K562 (cell line): ENCODE results near the gene SEC61A1. TPM values are rescaled to one million over a fixed set of nuclear protein-coding genes. Genes with fewer than 3 reads are reported as not detected.

Source experiments
- ATAC-seq: fragments of 200-7000 bp; cut with Tn5 transposase; 3 replicates; pipeline ENCODE4 v1.9.1; 2020; ENCODE audit warnings: moderate library complexity
- BruUV-seq: library from RNA; stranded (reverse); fragments of 400-500 nt; replicated peaks from 2 replicates; lab custom pipeline; 2021; lab: Mats Ljungman, UMichigan
- CTCF ChIA-PET: fragments of 300-600 bp; formaldehyde crosslinking; extraction: SDS; loops from one replicate; lab custom pipeline; 2021; ENCODE audit warnings: low intra/inter-chr PET ratio; lab: Yijun Ruan, JAX
- POLR2A ChIA-PET: fragments of 300-600, 350-650 bp; sonication (Branson Sonifier 250); formaldehyde crosslinking; extraction: SDS; loops from one replicate; lab custom pipeline; 2021; ENCODE audit warnings: antibody characterized with exemption, inconsistent platforms; lab: Yijun Ruan, JAX
- DNase-seq, 4 experiments: peaks; one replicate each; pipeline versions ENCODE4 v3.0.0 to v3.0.0-alpha.2; 2011 to 2018; ENCODE audit warnings: low spot score in 3 of 4, mixed read lengths in 3 of 4; ENCODE audit errors: extremely low read depth in 1 of 4
- FAIRE-seq: peaks from 2 replicates; lab custom pipeline; 2011; peaks lifted over from hg19 to GRCh38; lab: Jason Lieb, UNC
- H2AFZ ChIP-seq: 2 replicates; pipeline ENCODE4 v1.6.0; 2011; ENCODE audit warnings: low read depth, low read length, control low read depth, inconsistent platforms
- H3K27ac ChIP-seq: fragments of 200-600 bp; 3 replicates; pipeline ENCODE4 v1.8.0; 2011; ENCODE audit warnings: low read depth, mild to moderate bottlenecking, control low read depth, inconsistent platforms, low read length, moderate library complexity, mixed read lengths; ENCODE audit errors: extremely low read depth
- H3K27me3 ChIP-seq, 2 experiments: fragments of 300-600 bp in 1 of 2; 2 replicates in 1 of 2; 3 replicates in 1 of 2; pipeline versions ENCODE4 v1.6.0 to v1.8.0; 2011; ENCODE audit warnings: inconsistent platforms in 2 of 2, low read length in 2 of 2, mild to moderate bottlenecking in 1 of 2, mixed read lengths in 1 of 2, moderate library complexity in 1 of 2; ENCODE audit not compliant: control insufficient read depth in 2 of 2, insufficient read depth in 2 of 2
- H3K36me3 ChIP-seq: fragments of 300-600 bp; 3 replicates; pipeline ENCODE4 v1.8.0; 2011; ENCODE audit warnings: mild to moderate bottlenecking, low read length, inconsistent platforms; ENCODE audit not compliant: control insufficient read depth, insufficient read depth
- H3K4me1 ChIP-seq, 2 experiments: fragments of 200-600 bp in 1 of 2; replicated peaks in 1 of 2; 2 replicates in 1 of 2; 3 replicates in 1 of 2; pipeline versions ENCODE4 v1.5.1 to v1.8.0; 2011; ENCODE audit warnings: inconsistent platforms in 2 of 2, low read length in 2 of 2, mild to moderate bottlenecking in 1 of 2, mixed read lengths in 1 of 2, moderate library complexity in 1 of 2; ENCODE audit not compliant: control insufficient read depth in 2 of 2, insufficient read depth in 2 of 2
- H3K4me2 ChIP-seq: 2 replicates; pipeline ENCODE4 v1.6.1; 2011; ENCODE audit warnings: low read length, control low read depth, inconsistent platforms, mixed read lengths; ENCODE audit not compliant: insufficient read depth
- H3K4me3 ChIP-seq: fragments of 200-600 bp; sonication (generic), shearing (Covaris generic); 2 replicates; pipeline ENCODE4 v1.5.1; 2016; ENCODE audit warnings: control low read depth, inconsistent platforms
- H3K79me2 ChIP-seq: fragments of 200-600 bp; 3 replicates; pipeline ENCODE4 v1.8.0; 2011; ENCODE audit warnings: low read length, inconsistent platforms; ENCODE audit not compliant: control insufficient read depth, insufficient read depth
- H3K9ac ChIP-seq, 2 experiments: 2 replicates each; pipeline versions ENCODE4 v1.6.0 to v1.6.1; 2011; ENCODE audit warnings: low read depth in 2 of 2, low read length in 2 of 2, control low read depth in 1 of 2, inconsistent platforms in 1 of 2, mild to moderate bottlenecking in 1 of 2, mixed read lengths in 1 of 2; ENCODE audit not compliant: insufficient read depth in 1 of 2
- H3K9me1 ChIP-seq: one replicate; pipeline ENCODE4 v1.6.0; 2011; ENCODE audit warnings: inconsistent platforms, mild to moderate bottlenecking, low read length, moderate library complexity; ENCODE audit not compliant: control insufficient read depth, insufficient read depth
- H3K9me3 ChIP-seq: replicated peaks from 2 replicates; pipeline ENCODE4 v1.5.1; 2011; ENCODE audit warnings: low read depth, low read length, inconsistent platforms; ENCODE audit not compliant: control insufficient read depth, insufficient read depth
- H4K20me1 ChIP-seq: replicated peaks from 2 replicates; pipeline ENCODE4 v1.6.1; 2011; ENCODE audit warnings: low read length, inconsistent platforms, mixed read lengths; ENCODE audit not compliant: control insufficient read depth, insufficient read depth
- ARNT ChIP-seq, 2 experiments: fragments of 450-650 bp; IDR thresholded peaks; 2 replicates each; pipeline ENCODE4 v1.6.1; 2016; ENCODE audit warnings: mild to moderate bottlenecking in 1 of 2
- BRF1 ChIP-seq: IDR thresholded peaks from 3 replicates; pipeline ENCODE4 v1.6.1; 2011; ENCODE audit warnings: borderline replicate concordance, mild to moderate bottlenecking; ENCODE audit not compliant: insufficient read length; ENCODE audit errors: extremely low read depth
- CHD2 ChIP-seq: IDR thresholded peaks from 2 replicates; pipeline ENCODE4 v1.6.1; 2011; ENCODE audit warnings: low read depth, low read length
- CREB1 ChIP-seq, 2 experiments: sonication (generic) in 1 of 2; formaldehyde crosslinking in 1 of 2; IDR thresholded peaks; 2 replicates each; pipeline versions ENCODE4 v1.6.1 to v1.8.0; 2012 to 2022; ENCODE audit warnings: inconsistent platforms in 1 of 2, mild to moderate bottlenecking in 1 of 2, missing genetic modification reagents in 1 of 2, moderate library complexity in 1 of 2
- CTBP1 ChIP-seq: fragments of 450-650 bp; IDR thresholded peaks from 2 replicates; pipeline ENCODE4 v1.6.1; 2016; ENCODE audit warnings: borderline replicate concordance
- FOXO4 ChIP-seq: fragments of 450-650 bp; formaldehyde crosslinking; IDR thresholded peaks from 2 replicates; pipeline ENCODE4 v1.4.0; 2020; ENCODE audit warnings: mild to moderate bottlenecking, moderate library complexity
- GTF2A2 ChIP-seq: IDR thresholded peaks from 2 replicates; pipeline ENCODE4 v1.6.1; 2016; ENCODE audit warnings: mild to moderate bottlenecking, missing genetic modification characterization, missing compliant biosample characterization
- HIVEP1 ChIP-seq: fragments of 250-450 bp; sonication (Bioruptor Pico); IDR thresholded peaks from 2 replicates; pipeline ENCODE4 v1.4.0; 2020; ENCODE audit warnings: mild to moderate bottlenecking
- MBD2 ChIP-seq: sonication (generic); IDR thresholded peaks from 2 replicates; pipeline ENCODE4 v1.6.1; 2016; ENCODE audit warnings: low read depth, borderline replicate concordance
- PKNOX1 ChIP-seq: fragments of 450-650 bp; IDR thresholded peaks from 2 replicates; pipeline ENCODE4 v1.6.1; 2016
- PPARD ChIP-seq: fragments of 250-450 bp; sonication (Bioruptor Pico); IDR thresholded peaks from 2 replicates; pipeline ENCODE4 v1.8.0; 2022; ENCODE audit warnings: inconsistent platforms, mild to moderate bottlenecking, moderate library complexity
- SMAD1 ChIP-seq: fragments of 150-350 bp; IDR thresholded peaks from 2 replicates; pipeline ENCODE4 v1.6.1; 2014; ENCODE audit warnings: low read length, low read depth; ENCODE audit not compliant: partially characterized antibody
- STAG1 ChIP-seq: sonication (generic); formaldehyde crosslinking; IDR thresholded peaks from 2 replicates; pipeline ENCODE4 v1.5.0; 2020; ENCODE audit warnings: missing genetic modification reagents, borderline replicate concordance
- USF2 ChIP-seq: sonication (generic); formaldehyde crosslinking; IDR thresholded peaks from 2 replicates; pipeline ENCODE4 v1.5.0; 2020; ENCODE audit warnings: missing genetic modification reagents
- ZBTB8A ChIP-seq: fragments of 450-650 bp; IDR thresholded peaks from 2 replicates; pipeline ENCODE4 v1.6.1; 2018; ENCODE audit warnings: mild to moderate bottlenecking, moderate library complexity; ENCODE audit not compliant: partially characterized antibody
- ZFP30 ChIP-seq: fragments of 250-450 bp; sonication (Bioruptor Pico); IDR thresholded peaks from 2 replicates; pipeline ENCODE4 v1.8.0; 2022; ENCODE audit warnings: moderate library complexity, mild to moderate bottlenecking, inconsistent platforms, borderline replicate concordance
- ZFX ChIP-seq: sonication (generic); formaldehyde crosslinking; IDR thresholded peaks from 2 replicates; pipeline ENCODE4 v1.8.0; 2022; ENCODE audit warnings: mild to moderate bottlenecking, missing genetic modification reagents, moderate library complexity
- ZKSCAN1 ChIP-seq: fragments of 150-350 bp; IDR thresholded peaks from 2 replicates; pipeline ENCODE4 v1.6.1; 2016; ENCODE audit warnings: low read depth, low read length
- ZNF175 ChIP-seq: fragments of 200-800 bp; sonication (Bioruptor generic); IDR thresholded peaks from 2 replicates; pipeline ENCODE4 v1.6.1; 2016; ENCODE audit warnings: low read depth, mild to moderate bottlenecking, missing genetic modification characterization, missing compliant biosample characterization
- ZNF239 ChIP-seq: fragments of 250-450 bp; sonication (Bioruptor Pico); IDR thresholded peaks from 2 replicates; pipeline ENCODE4 v1.4.0; 2020; ENCODE audit warnings: mild to moderate bottlenecking
- ZNF253 ChIP-seq: fragments of 250-450 bp; sonication (Bioruptor Pico); conservative IDR thresholded peaks from 2 replicates; pipeline ENCODE4 v1.6.1; 2021; ENCODE audit warnings: mild to moderate bottlenecking
- ZNF3 ChIP-seq: fragments of 250-450 bp; sonication (Bioruptor Pico); IDR thresholded peaks from 2 replicates; pipeline ENCODE4 v1.5.0; 2021; ENCODE audit warnings: mild to moderate bottlenecking, moderate library complexity
- WGBS: fragments of 100-300 bp; shearing (Covaris generic); methylation state at CpG from one replicate; pipeline ENCODE4 v1.1.6; 2016; ENCODE audit warnings: low coverage, mixed read lengths; ENCODE audit not compliant: insufficient coverage; ENCODE audit errors: missing lambda C conversion rate; 5-methylcytosine and 5-hydroxymethylcytosine counted together
- in situ Hi-C: fragments of 300-500 bp; cut with MboI; formaldehyde crosslinking; loops from 4 replicates; pipeline ENCODE4 v1.15.0; 2018; ENCODE audit warnings: inconsistent platforms, mixed read lengths
- intact Hi-C: fragments of 100-400 bp; cut with micrococcal nuclease; formaldehyde crosslinking; loops from 2 replicates; pipeline ENCODE4 v1.14.2; 2022
- polyA plus RNA-seq, 8 experiments: library from polyadenylated mRNA; depleted of rRNA in 4 of 8; stranded (reverse) in 5 of 8; unstranded in 3 of 8; fragments of >200 nt; fragmentation: Nextera tagmentation in 2 of 8; fragmentation: Illumina TruSeq in 1 of 8; extraction: Ambion mirVana in 2 of 8; extraction: Trizol in 1 of 8; gene quantifications; 2 replicates each; pipeline versions ENCODE4 v1.2.1 to v1.2.3, GENCODE V29; 2011 to 2014; ENCODE audit warnings: inconsistent platforms in 1 of 8, missing spikeins in 1 of 8
- total RNA-seq, 7 experiments: library from RNA; depleted of rRNA in 6 of 7; stranded (reverse); fragments of >200 nt in 6 of 7; fragmentation: Illumina TruSeq in 2 of 7; extraction: Trizol in 2 of 7; gene quantifications; 2 replicates each; pipeline versions ENCODE4 v1.2.1 to v1.2.3, GENCODE V29; 2011 to 2021; ENCODE audit warnings: low replicate concordance in 1 of 7

The SEC61A1 gene
- total and polyA plus RNA-seq, 9 of the 15 experiments (the other 6 are each of a cell fraction or from before 2014, with no cell fraction given): 1.9 to 140 (median 79.1) TPM

GRCh38 chr3:128095222-128095703 lies 43.0 kb downstream of the SEC61A1 start:
- Histone ChIP-seq H3K27me3 (no peaks in the 10 kb centered on the region), H3K27ac (no peak overlapping the region), H4K20me1 (no peaks in the 10 kb centered on the region), H3K9me3 (no peaks in the 10 kb centered on the region; the same call in 1 of the 2 replicates), H3K4me1 (no peaks in the 10 kb centered on the region), H3K4me3 (no peak overlapping the region), H3K9ac (0 out of 4 replicates have a peak overlapping the region, but pooled peaks of 1 of the 2 experiments have one; percentile 18), H3K9me1 (no peaks in the 10 kb centered on the region), H3K79me2 (peaks cover 24% of the 10 kb centered on the region), H3K4me2 (no peak overlapping the region), H2AFZ (no peak overlapping the region), H3K36me3 (peaks cover 91% of the 10 kb centered on the region)
- FAIRE-seq: peak; percentile 44
- in situ Hi-C loops (no loop called here), intact Hi-C loops (loop anchor here (2.0 kb wide), 1 partner anchor 38 kb away; no protein-coding TSS in a partner anchor)
- peak; percentile 50 to 62 (median 55) for DNase-seq
- ChIA-PET CTCF (interaction anchor here (1.1 to 1.2 kb wide), 2 partner anchors 38 to 227 kb away, joined by 4 read pairs; no protein-coding TSS in a partner anchor), POLR2A (interaction anchor here (0.6 to 1.0 kb wide), 5 partner anchors 14 to 24 kb away, joined by 3 read pairs; no protein-coding TSS in a partner anchor)
- 90% methylated on average over 6 of the region's 6 CpGs for WGBS
- ATAC-seq: peak; percentile 99
- BruUV-seq: no TSS peak
- TF ChIP-seq HIVEP1 (CRISPR knock-in tag) (no peak), ZFP30 (CRISPR knock-in tag) (no peak), BRF1 (no peak), ZKSCAN1 (no peak), STAG1 (peak; percentile 77; the same call in 1 of the 2 replicates), FOXO4 (no peak), PPARD (CRISPR knock-in tag) (no peak), ZNF239 (CRISPR knock-in tag) (no peak), ARNT (IDR thresholded peaks at IDR 0.05) (no peak), USF2 (no peak), ZFX (0 out of 2 replicates have a peak, but pooled peaks have one; percentile 16), ZNF175 (CRISPR knock-in tag) (no peak), ZNF253 (CRISPR knock-in tag) (no peak), ZNF3 (CRISPR knock-in tag) (no peak), CHD2 (no peak), CREB1 (IDR thresholded peaks at IDR 0.05) (no peak), CREB1 (CRISPR knock-in tag; IDR thresholded peaks at IDR 0.05) (no peak), CTBP1 (no peak), MBD2 (no peak), GTF2A2 (tag) (no peak), SMAD1 (no peak), ZBTB8A (no peak), PKNOX1 (no peak)
